Esophagus muscularis mucosa (tissue), 3 donors: ENCODE results near the gene ASB10.

Experiments
- CTCF ChIP-seq, 3 experiments: fragments of 200-600 bp in 2 of 3; fragments of 450-650 bp in 1 of 3; sonication (generic) in 2 of 3; IDR thresholded peaks; one replicate each; pipeline ENCODE4 v1.5.1; 2017 to 2019; ENCODE audit warnings: antibody characterized with exemption in 3 of 3, mild to moderate bottlenecking in 2 of 3, moderate library complexity in 1 of 3
- POLR2AphosphoS5 ChIP-seq, 2 donors: sonication (generic); formaldehyde crosslinking; IDR thresholded peaks; one replicate each; pipeline ENCODE4 v1.6.1; 2017; ENCODE audit warnings: antibody characterized with exemption in 2 of 2

DNA sequence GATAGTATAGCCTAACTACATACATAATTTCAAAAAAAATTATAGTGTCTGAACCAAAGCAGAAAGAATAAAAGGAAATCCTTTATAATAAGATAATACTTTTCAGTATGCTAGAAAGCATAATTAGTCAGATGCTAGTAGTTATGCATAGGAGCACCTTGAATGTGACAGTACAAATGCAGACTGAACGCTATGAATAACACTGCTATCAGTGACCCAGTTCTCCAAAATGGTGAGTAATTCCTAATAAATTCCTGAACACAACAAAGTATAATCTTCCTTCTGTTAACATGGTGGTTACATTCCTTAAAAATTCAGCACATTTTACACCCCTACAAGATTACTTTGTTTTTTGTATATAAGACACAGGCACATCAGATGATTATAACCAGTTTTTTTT lies 44.0 kb upstream of the ASB10 start:
- no peak for TF ChIP-seq CTCF (IDR thresholded peaks at IDR 0.05)
- no peak for TF ChIP-seq POLR2AphosphoS5 (IDR thresholded peaks at IDR 0.05)
